Measurements from ENCODE around the gene CCT8L2.
"Not testable (repeated sequence)": the region's sequence is repeated elsewhere in the genome, so short reads cannot be mapped to it uniquely, and the experiment has no call there.

CCT8L2 gene

DNA sequence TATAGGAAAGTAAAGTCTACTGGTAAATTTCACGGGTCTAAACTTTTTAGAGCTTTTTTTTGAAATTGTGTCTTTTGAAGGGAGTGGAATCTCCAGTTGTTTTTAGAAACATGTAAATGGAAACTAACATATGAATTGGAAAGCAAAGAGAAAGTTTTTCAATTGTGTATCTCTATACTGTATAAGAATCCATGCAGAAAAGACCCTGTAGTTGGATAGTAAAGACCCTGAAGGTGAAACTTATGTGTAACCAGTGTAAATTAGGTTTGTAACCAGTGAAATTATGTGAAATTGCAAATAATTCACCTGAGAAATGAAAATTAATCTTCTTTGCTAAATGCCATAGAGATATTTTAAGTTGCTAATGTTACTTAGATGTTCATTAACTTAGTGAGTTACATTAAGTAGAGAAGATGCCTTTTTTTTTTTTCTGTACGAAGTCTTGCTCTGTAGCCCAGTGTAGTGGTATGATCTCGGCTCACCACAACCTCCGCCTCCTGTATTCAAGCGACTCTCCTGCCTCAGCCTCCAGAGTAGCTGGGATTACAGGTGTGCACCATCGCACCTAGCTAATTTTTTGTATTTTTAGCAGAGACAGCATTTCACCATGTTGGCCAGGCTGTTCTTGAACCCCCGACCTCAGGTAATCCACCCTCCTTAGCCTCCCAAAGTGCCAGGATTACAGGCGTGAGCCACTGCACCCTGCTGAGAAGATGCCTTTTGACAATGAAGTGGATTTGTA, 11.8 kb upstream of the CCT8L2 start:
- H3K4me3 ChIP-seq (ENCODE audit: low read length); H3K27ac ChIP-seq (ENCODE audit: low read length); H3K9ac ChIP-seq (ENCODE audit: low read length); H3K36me3 ChIP-seq (ENCODE audit: control insufficient read depth, low read depth, low read length); H3K27me3 ChIP-seq (ENCODE audit: control insufficient read depth, insufficient read depth, low read length); H3K4me1 ChIP-seq (ENCODE audit: control insufficient read depth, low read depth, low read length): not testable (repeated sequence)
- peaks cover 25% of the 10 kb centered on the region for H3K9me3 ChIP-seq (ENCODE audit: control insufficient read depth, low read depth, low read length)

DNA sequence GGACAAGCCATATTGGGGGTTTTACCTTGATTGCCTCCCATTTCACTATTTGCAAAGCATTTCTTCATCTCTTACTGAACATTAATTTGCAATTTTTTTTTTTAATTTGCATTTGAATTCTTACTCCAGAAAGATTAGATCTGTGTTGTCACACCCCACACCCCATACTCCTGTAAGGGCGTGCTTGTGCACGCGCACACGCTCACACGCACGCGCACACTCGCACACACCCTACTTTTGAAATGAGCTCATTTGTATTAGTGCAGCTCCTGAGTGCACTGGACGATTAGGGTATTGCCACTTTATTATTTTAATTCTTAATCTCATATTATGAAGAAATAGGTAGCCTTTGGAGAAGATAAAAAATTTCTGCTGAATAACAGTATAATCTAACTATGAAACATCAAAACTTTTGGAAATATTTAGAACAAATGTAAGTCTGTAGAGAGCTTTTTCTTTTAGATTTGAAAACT, 11.2 kb upstream of the CCT8L2 start:
- H3K27me3 ChIP-seq (ENCODE audit: control insufficient read depth, insufficient read depth, low read length); H3K4me1 ChIP-seq (ENCODE audit: control insufficient read depth, low read depth, low read length); H3K36me3 ChIP-seq (ENCODE audit: control insufficient read depth, low read depth, low read length); H3K9ac ChIP-seq (ENCODE audit: low read length); H3K4me3 ChIP-seq (ENCODE audit: low read length); H3K27ac ChIP-seq (ENCODE audit: low read length): not testable (repeated sequence)
- H3K9me3 ChIP-seq (ENCODE audit: control insufficient read depth, low read depth, low read length) = peaks cover 27% of the 10 kb centered on the region

DNA sequence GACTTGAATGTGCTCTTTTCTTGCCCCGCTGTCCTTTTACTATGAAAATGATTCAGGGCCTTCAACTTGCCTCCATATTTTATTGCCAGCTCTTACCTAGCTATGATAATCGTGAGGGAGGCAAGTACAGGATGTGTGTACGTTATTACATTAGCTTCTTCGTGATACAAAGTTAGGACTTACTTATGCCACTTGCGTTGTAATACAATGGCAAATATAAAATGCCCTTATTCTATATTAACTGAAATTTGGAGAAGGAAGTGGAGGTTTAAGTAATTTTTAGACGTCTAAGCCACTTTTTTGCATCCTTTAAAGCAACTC, 10.8 kb upstream of the CCT8L2 start:
- Histone ChIP-seq H3K4me3 (ENCODE audit: low read length) (no peak overlapping the region), H3K4me1 (ENCODE audit: control insufficient read depth, low read depth, low read length) (no peaks in the 10 kb centered on the region), H3K9ac (ENCODE audit: low read length) (no peak overlapping the region), H3K27ac (ENCODE audit: low read length) (no peak overlapping the region), H3K27me3 (ENCODE audit: control insufficient read depth, insufficient read depth, low read length) (no peaks in the 10 kb centered on the region), H3K9me3 (ENCODE audit: control insufficient read depth, low read depth, low read length) (peaks cover 27% of the 10 kb centered on the region), H3K36me3 (ENCODE audit: control insufficient read depth, low read depth, low read length) (no peaks in the 10 kb centered on the region)

DNA sequence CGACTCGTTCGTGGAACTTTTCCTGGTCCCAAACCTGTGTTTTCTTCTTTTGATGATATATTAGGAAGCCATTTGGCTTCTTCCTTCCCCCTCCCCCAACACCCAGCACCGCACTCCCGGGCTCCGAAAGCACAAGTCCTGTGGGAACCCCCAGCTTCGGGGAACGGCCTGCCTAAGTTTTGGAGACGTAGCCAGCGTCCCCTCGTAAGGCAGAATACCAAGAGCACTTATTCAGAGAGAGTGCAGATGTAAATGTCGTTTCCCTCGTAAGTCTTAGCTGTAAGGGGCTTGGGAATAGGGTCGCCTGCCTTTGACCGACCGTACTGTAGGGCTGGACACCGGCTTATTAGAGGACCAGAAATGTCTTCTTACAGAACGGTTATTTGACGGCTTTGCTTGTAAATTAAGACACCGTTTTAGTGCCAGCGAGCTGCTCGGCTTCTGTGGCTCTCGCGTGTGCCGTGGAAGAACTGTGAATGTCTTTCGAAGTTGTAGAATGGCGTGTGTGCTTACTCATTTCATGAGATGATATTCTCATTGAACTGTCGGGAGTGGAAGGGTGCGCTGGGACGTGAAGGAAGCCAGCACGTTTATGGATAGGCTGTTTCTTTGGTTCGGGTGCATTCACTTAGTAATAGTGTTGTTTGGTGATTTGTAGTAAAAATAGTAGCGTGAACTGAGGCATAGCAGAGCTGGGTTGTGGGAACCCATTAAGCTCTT, 10.3 kb upstream of the CCT8L2 start:
- H3K9me3 ChIP-seq (ENCODE audit: control insufficient read depth, low read depth, low read length) = peaks cover 27% of the 10 kb centered on the region
- not testable (repeated sequence) for H3K27me3 ChIP-seq (ENCODE audit: control insufficient read depth, insufficient read depth, low read length); H3K9ac ChIP-seq (ENCODE audit: low read length); H3K4me3 ChIP-seq (ENCODE audit: low read length); H3K4me1 ChIP-seq (ENCODE audit: control insufficient read depth, low read depth, low read length); H3K27ac ChIP-seq (ENCODE audit: low read length); H3K36me3 ChIP-seq (ENCODE audit: control insufficient read depth, low read depth, low read length)

DNA sequence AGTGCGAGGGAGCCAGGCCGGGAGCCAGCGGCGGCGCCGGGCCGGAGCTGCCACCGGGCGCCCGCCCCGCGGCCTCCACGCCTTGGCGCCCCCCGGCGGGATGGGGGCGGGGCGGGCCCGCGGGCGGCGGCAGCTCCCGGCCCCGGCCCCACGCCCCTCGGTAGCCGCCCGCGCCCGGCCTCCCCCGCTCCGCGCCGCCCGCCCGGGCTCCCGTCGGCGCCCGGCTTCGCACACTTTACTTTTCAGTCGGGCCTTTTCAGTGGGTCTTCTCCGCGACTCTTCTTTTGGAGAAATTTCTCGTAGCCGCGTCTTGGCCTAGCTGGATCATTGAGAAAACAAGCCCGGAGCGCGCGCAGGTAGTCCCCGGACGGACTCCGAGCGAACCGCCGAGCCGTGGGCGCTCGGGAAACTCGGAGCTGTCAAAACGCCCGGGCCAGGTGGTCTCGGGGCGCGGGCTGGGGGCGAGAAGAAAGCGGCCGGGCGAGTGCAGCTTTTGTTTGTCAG, 9.7 kb upstream of the CCT8L2 start:
- not testable (repeated sequence) for H3K9ac ChIP-seq (ENCODE audit: low read length); H3K27ac ChIP-seq (ENCODE audit: low read length); H3K27me3 ChIP-seq (ENCODE audit: control insufficient read depth, insufficient read depth, low read length); H3K36me3 ChIP-seq (ENCODE audit: control insufficient read depth, low read depth, low read length); H3K4me1 ChIP-seq (ENCODE audit: control insufficient read depth, low read depth, low read length); H3K4me3 ChIP-seq (ENCODE audit: low read length)
- H3K9me3 ChIP-seq (ENCODE audit: control insufficient read depth, low read depth, low read length) = peaks cover 27% of the 10 kb centered on the region

DNA sequence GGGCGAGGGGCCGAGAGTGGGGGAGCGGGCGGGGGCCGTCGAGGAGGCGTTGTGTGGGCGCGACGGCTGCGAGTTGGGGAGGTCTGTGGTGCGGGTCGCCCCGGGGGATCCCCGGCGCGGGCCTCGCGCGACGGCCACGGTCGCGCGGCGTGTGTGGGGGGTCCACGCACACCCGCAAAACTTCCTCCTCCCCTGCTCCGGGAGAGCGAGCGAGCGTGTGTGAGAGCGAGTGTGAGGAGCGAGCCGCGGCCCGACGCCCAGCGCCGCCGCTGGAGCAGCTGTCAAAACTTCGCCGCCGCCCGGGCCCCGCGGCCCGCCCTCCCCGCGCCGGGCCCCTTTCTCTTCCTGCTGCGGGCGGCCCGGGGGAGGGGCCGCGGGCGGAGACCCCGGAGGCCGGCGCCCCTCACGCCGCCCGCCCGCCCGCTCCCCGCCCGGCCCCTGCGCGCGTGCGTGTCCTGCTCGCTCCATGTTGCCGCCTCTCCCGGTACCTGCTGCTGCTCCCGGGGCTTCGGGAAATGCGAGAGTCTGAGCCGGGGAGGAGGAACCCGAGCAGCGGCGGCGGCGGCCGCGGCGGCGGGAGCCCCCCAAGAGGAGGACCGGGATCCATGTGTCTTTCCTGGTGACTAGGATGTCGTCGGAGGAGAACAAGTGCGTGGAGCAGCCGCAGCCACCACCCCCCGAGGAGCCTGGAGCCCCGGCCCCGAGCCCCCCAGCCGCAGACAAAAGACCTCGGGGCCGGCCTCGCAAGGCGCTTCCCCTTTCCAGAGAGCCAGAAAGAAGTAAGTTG, 9.0 kb upstream of the CCT8L2 start:
- H3K9ac ChIP-seq (ENCODE audit: low read length) = no peak overlapping the region
- H3K36me3 ChIP-seq (ENCODE audit: control insufficient read depth, low read depth, low read length) = no peaks in the 10 kb centered on the region
- H3K27me3 ChIP-seq (ENCODE audit: control insufficient read depth, insufficient read depth, low read length) = no peaks in the 10 kb centered on the region
- peaks cover 23% of the 10 kb centered on the region for H3K9me3 ChIP-seq (ENCODE audit: control insufficient read depth, low read depth, low read length)
- no peaks in the 10 kb centered on the region for H3K4me1 ChIP-seq (ENCODE audit: control insufficient read depth, low read depth, low read length)
- no peak overlapping the region for H3K4me3 ChIP-seq (ENCODE audit: low read length)
- H3K27ac ChIP-seq (ENCODE audit: low read length) = no peak overlapping the region

DNA sequence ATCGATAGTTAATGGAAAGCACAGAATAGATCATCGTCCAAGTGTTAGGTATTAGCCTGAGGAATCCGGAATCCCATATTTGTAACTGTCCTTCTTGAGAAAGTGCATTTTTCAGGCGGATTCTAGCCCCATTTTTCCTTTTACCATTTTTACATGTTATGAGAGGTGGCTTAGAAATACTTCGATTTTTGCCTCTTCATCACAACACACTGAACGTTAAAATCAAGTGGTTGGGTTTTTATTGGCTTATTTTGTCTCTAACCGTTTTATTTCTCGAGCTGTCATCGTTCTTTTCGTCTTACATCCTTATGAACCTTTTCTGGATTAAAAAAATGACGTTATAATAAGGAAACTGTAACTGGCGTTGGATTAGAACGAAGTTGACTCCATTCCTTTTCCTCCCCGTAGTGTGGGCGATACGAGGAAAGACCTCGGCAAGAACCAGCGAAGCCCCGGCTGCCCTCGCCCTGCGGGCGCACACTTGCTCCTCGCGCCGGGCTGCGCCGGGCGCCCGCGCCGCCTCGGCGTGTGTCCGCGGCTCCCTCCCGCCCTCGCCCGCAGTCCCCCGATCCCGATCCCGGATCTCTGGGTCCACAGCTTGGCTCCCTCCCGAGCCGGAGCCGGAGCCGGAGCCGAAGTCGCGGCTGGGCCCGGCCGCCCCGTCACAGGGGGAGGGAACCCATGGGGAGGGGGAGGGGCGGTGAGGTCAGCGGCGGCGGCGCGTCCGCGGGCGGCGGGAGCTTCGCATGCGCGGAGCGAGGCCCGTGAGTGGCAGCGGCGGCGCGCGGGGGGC, 8.2 kb upstream of the CCT8L2 start:
- not testable (repeated sequence) for H3K27ac ChIP-seq (ENCODE audit: low read length); H3K9ac ChIP-seq (ENCODE audit: low read length); H3K4me1 ChIP-seq (ENCODE audit: control insufficient read depth, low read depth, low read length); H3K27me3 ChIP-seq (ENCODE audit: control insufficient read depth, insufficient read depth, low read length); H3K36me3 ChIP-seq (ENCODE audit: control insufficient read depth, low read depth, low read length); H3K4me3 ChIP-seq (ENCODE audit: low read length)
- H3K9me3 ChIP-seq (ENCODE audit: control insufficient read depth, low read depth, low read length) = peaks cover 21% of the 10 kb centered on the region

DNA sequence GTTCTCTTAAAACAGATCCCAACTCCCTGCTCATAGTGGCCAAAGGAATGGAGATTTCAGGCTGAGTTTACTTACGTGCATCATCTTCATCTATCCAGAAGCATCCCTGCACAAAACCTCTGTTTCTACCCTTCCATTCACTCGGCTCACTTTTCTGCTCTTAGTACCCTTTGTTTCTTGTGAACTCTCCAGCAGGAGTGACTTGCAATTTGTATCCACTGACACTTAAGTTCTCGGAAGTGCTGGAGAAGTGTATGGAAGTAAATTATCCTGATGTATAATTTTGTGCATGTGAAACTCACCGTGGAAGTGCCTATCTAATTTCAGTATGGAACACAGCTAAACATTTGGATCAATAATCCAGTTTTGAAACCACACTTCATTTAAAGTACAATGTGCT, 7.0 kb upstream of the CCT8L2 start:
- H3K27ac ChIP-seq (ENCODE audit: low read length); H3K27me3 ChIP-seq (ENCODE audit: control insufficient read depth, insufficient read depth, low read length): not testable (repeated sequence)

DNA sequence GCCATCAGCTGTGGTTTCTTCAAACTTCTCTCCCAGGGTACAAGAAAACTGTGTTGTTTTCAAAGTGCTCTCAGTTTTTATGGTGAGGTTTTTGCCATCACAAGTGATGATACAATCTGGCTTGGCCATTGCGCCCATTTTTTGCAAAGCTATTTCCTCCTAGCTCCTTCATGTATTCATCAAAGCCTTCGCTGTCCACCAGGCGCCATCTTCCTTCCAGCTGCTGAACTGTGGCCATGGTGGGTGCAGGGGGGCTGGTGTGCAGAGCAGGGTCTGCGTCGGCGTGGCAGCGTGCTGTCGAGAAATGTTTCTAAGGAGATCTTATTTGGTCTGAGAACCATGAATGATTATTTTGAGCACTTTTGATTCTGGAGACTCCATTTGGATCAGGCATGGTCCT, 2.6 kb upstream of the CCT8L2 start:
- H3K9ac ChIP-seq (ENCODE audit: low read length); H3K36me3 ChIP-seq (ENCODE audit: control insufficient read depth, low read depth, low read length); H3K4me3 ChIP-seq (ENCODE audit: low read length); H3K27me3 ChIP-seq (ENCODE audit: control insufficient read depth, insufficient read depth, low read length); H3K27ac ChIP-seq (ENCODE audit: low read length); H3K4me1 ChIP-seq (ENCODE audit: control insufficient read depth, low read depth, low read length): not testable (repeated sequence)
- peaks cover 26% of the 10 kb centered on the region for H3K9me3 ChIP-seq (ENCODE audit: control insufficient read depth, low read depth, low read length)

More for the DNA sequence above, 7.0 kb upstream of the CCT8L2 start:
- peaks cover 19% of the 10 kb centered on the region for H3K9me3 ChIP-seq (ENCODE audit: control insufficient read depth, low read depth, low read length)
- H3K4me3 ChIP-seq (ENCODE audit: low read length); H3K9ac ChIP-seq (ENCODE audit: low read length); H3K4me1 ChIP-seq (ENCODE audit: control insufficient read depth, low read depth, low read length); H3K36me3 ChIP-seq (ENCODE audit: control insufficient read depth, low read depth, low read length): not testable (repeated sequence)

DNA sequence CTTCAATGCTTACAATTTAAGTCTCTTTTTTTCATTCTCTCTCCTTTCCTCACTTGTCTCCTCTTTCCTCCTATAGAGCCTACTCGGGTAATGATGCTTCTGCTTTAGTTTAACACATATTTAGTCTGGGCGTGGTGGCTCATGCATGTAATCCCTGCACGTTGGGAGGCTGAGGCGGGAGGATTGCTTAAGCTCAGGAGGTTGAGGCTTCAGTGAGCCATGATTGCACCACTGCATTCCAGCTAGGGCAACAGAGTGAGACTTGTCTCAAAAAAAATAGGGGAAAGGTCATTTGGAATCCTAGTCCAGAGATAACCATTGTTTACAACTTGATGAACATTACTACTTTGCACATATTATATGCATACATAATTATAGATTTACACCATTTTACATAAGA, 1.4 kb upstream of the CCT8L2 start:
- H3K4me3 ChIP-seq (ENCODE audit: low read length) = no peak overlapping the region
- H3K27me3 ChIP-seq (ENCODE audit: control insufficient read depth, insufficient read depth, low read length) = no peaks in the 10 kb centered on the region
- H3K27ac ChIP-seq (ENCODE audit: low read length) = no peak overlapping the region
- no peaks in the 10 kb centered on the region for H3K36me3 ChIP-seq (ENCODE audit: control insufficient read depth, low read depth, low read length)
- no peak overlapping the region for H3K9ac ChIP-seq (ENCODE audit: low read length)
- peaks cover 19% of the 10 kb centered on the region for H3K9me3 ChIP-seq (ENCODE audit: control insufficient read depth, low read depth, low read length)
- H3K4me1 ChIP-seq (ENCODE audit: control insufficient read depth, low read depth, low read length) = no peaks in the 10 kb centered on the region

DNA sequence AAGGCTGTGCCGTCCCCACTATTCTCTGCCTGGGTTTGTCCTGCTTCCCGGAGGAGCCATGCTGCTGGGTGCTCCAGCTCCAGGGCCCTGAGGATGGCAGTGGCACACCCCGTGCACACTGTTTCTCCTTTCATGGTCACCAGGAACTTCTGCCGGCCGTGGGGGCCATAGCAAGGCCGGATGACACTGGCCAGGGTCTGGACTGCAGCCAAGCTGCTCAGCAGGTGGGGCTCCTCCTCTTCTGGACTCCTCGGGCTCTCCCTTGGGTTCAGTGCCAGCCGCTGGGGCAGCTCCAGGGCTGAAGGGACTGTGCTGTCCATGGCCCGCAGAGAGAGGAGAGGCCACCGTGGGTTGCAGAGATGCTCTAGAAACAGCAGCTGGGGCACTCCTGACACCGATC, 379 bp downstream of the CCT8L2 start:
- H3K9ac ChIP-seq (ENCODE audit: low read length); H3K27me3 ChIP-seq (ENCODE audit: control insufficient read depth, insufficient read depth, low read length); H3K27ac ChIP-seq (ENCODE audit: low read length); H3K4me3 ChIP-seq (ENCODE audit: low read length); H3K4me1 ChIP-seq (ENCODE audit: control insufficient read depth, low read depth, low read length); H3K36me3 ChIP-seq (ENCODE audit: control insufficient read depth, low read depth, low read length): not testable (repeated sequence)
- peaks cover 18% of the 10 kb centered on the region for H3K9me3 ChIP-seq (ENCODE audit: control insufficient read depth, low read depth, low read length)
